GM15510 (cell line): ENCODE data around the gene SEPTIN3.

ENCODE experiments used
- POLR2A ChIP-seq: IDR thresholded peaks from 3 replicates; pipeline ENCODE4 v1.6.1; 2011; ENCODE audit warnings: borderline replicate concordance; ENCODE audit not compliant: insufficient read length; ENCODE audit errors: extremely low read depth

Gene SEPTIN3

GRCh38 chr22:41969110-41969646 is at the start of gene SEPTIN3:
TSS of gene SEPTIN3 (plus strand) at chr22:41969443. CDS start at chr22:41971493, 2,050 bp downstream.
- TF ChIP-seq POLR2A: no peak

- peak; percentile 47 for TF ChIP-seq POLR2A
Observed at GRCh38 chr22:41920271-41920976, 48.8 kb upstream of the SEPTIN3 start.

GRCh38 chr22:41922328-41922727 is 46.9 kb upstream of the SEPTIN3 start:
- TF ChIP-seq POLR2A: no peak

GRCh38 chr22:41922940-41923594 is 46.2 kb upstream of the SEPTIN3 start:
- no peak for TF ChIP-seq POLR2A

GRCh38 chr22:41923595-41924276 is 45.5 kb upstream of the SEPTIN3 start:
- TF ChIP-seq POLR2A: peak; percentile 2

- peak; percentile 41 for TF ChIP-seq POLR2A
Observed at GRCh38 chr22:41925783-41926460, 43.3 kb upstream of the SEPTIN3 start.

- no peak for TF ChIP-seq POLR2A
Observed at GRCh38 chr22:41927813-41928212, 41.4 kb upstream of the SEPTIN3 start.

- no peak for TF ChIP-seq POLR2A
Observed at GRCh38 chr22:41928593-41929417, 40.4 kb upstream of the SEPTIN3 start.

GRCh38 chr22:41929418-41929810 is 39.8 kb upstream of the SEPTIN3 start:
- TF ChIP-seq POLR2A: no peak

- peak; percentile 23 for TF ChIP-seq POLR2A
Observed at GRCh38 chr22:41931701-41932269, 37.5 kb upstream of the SEPTIN3 start.

- TF ChIP-seq POLR2A: peak; percentile 2
Observed at GRCh38 chr22:41932353-41932752, 36.9 kb upstream of the SEPTIN3 start.

GRCh38 chr22:41933411-41934177 is 35.6 kb upstream of the SEPTIN3 start:
- no peak for TF ChIP-seq POLR2A
